HEK293 (cell line): Measurements from ENCODE around the gene FHAD1.

ENCODE experiments used
- CTCF ChIA-PET: fragments of 350-600 bp; formaldehyde crosslinking; extraction: SDS; loops from one replicate; lab custom pipeline; 2021; ENCODE audit warnings: antibody characterized with exemption; lab: Yijun Ruan, JAX
- POLR2A ChIA-PET: fragments of 300-600 bp; formaldehyde crosslinking; extraction: SDS; loops from one replicate; lab custom pipeline; 2020; ENCODE audit warnings: antibody characterized with exemption, inconsistent platforms; lab: Yijun Ruan, JAX
- H3K27ac ChIP-seq: fragments of 200-500 bp; sonication (Bioruptor generic); 2 replicates; pipeline ENCODE4 v1.5.1; 2014; ENCODE audit warnings: low read depth, low read length, control low read depth, inconsistent platforms; ENCODE audit errors: extremely low read depth
- H3K36me3 ChIP-seq, 2 experiments: fragments of 200-500 bp in 1 of 2; sonication (Bioruptor generic) in 1 of 2; 1 replicate in 1 of 2; 2 replicates in 1 of 2; pipeline ENCODE4 v1.5.1; 2014 to 2017; ENCODE audit warnings: inconsistent platforms in 2 of 2, low read length in 2 of 2; ENCODE audit not compliant: control insufficient read depth in 2 of 2, insufficient read depth in 1 of 2
- H3K4me1 ChIP-seq: fragments of 200-500 bp; sonication (Bioruptor generic); 2 replicates; pipeline ENCODE4 v1.5.1; 2014; ENCODE audit warnings: mild to moderate bottlenecking, low read length, inconsistent platforms; ENCODE audit not compliant: control insufficient read depth, insufficient read depth
- H3K4me3 ChIP-seq: 2 replicates; pipeline ENCODE4 v1.5.1; 2011; ENCODE audit warnings: low read depth, mild to moderate bottlenecking, control low read depth, low read length, moderate library complexity
- H3K9me3 ChIP-seq: fragments of 200-500 bp; sonication (Bioruptor generic); 2 replicates; pipeline ENCODE4 v1.5.1; 2014; ENCODE audit warnings: low read depth, low read length, inconsistent platforms; ENCODE audit not compliant: control insufficient read depth, insufficient read depth
- GLI4 ChIP-seq: fragments of 450-650 bp; formaldehyde crosslinking; IDR thresholded peaks from 2 replicates; pipeline ENCODE4 v1.5.1; 2016; ENCODE audit warnings: missing biosample characterization, missing genetic modification characterization
- GLIS1 ChIP-seq: fragments of 450-650 bp; formaldehyde crosslinking; IDR thresholded peaks from 2 replicates; pipeline ENCODE4 v1.5.1; 2016; ENCODE audit warnings: missing biosample characterization, missing genetic modification characterization
- HOXD13 ChIP-seq: sonication (generic); formaldehyde crosslinking; IDR thresholded peaks from 2 replicates; pipeline ENCODE4 v1.8.0; 2022; ENCODE audit warnings: missing genetic modification reagents, borderline replicate concordance
- IKZF3 ChIP-seq: fragments of 450-650 bp; IDR thresholded peaks from 2 replicates; pipeline ENCODE4 v1.5.0; 2018; ENCODE audit warnings: missing biosample characterization, mild to moderate bottlenecking, missing genetic modification characterization, moderate library complexity
- KLF1 ChIP-seq: fragments of 450-650 bp; formaldehyde crosslinking; IDR thresholded peaks from 2 replicates; pipeline ENCODE4 v1.5.1; 2016; ENCODE audit warnings: missing biosample characterization, missing genetic modification characterization
- KLF7 ChIP-seq: fragments of 450-650 bp; formaldehyde crosslinking; IDR thresholded peaks from 2 replicates; pipeline ENCODE4 v1.5.1; 2016; ENCODE audit warnings: missing biosample characterization, missing genetic modification characterization, borderline replicate concordance
- PBX3 ChIP-seq: sonication (generic); formaldehyde crosslinking; IDR thresholded peaks from 2 replicates; pipeline ENCODE4 v1.8.1; 2022; ENCODE audit warnings: mild to moderate bottlenecking, moderate library complexity, missing genetic modification reagents
- PRDM1 ChIP-seq: fragments of 450-650 bp; formaldehyde crosslinking; IDR thresholded peaks from 2 replicates; pipeline ENCODE4; 2016; ENCODE audit warnings: missing biosample characterization, missing genetic modification characterization
- SP2 ChIP-seq: fragments of 450-650 bp; formaldehyde crosslinking; IDR thresholded peaks from 2 replicates; pipeline ENCODE4 v1.5.1; 2016; ENCODE audit warnings: missing biosample characterization, missing genetic modification characterization
- TRIM28 ChIP-seq: IDR thresholded peaks from 2 replicates; pipeline ENCODE4 v1.6.1; 2011; ENCODE audit warnings: low read length, control low read depth, borderline replicate concordance
- ZBTB10 ChIP-seq: fragments of 450-650 bp; formaldehyde crosslinking; IDR thresholded peaks from 2 replicates; pipeline ENCODE4 v1.5.1; 2016; ENCODE audit warnings: missing biosample characterization, missing genetic modification characterization
- ZBTB26 ChIP-seq: fragments of 450-650 bp; formaldehyde crosslinking; optimal IDR thresholded peaks from 2 replicates; pipeline ENCODE3; 2016; ENCODE audit warnings: missing biosample characterization, mild to moderate bottlenecking, missing genetic modification characterization
- ZBTB6 ChIP-seq: fragments of 450-650 bp; formaldehyde crosslinking; IDR thresholded peaks from 2 replicates; pipeline ENCODE4 v1.5.1; 2017; ENCODE audit warnings: missing biosample characterization, missing genetic modification characterization
- ZBTB8A ChIP-seq: fragments of 450-650 bp; formaldehyde crosslinking; IDR thresholded peaks from 2 replicates; pipeline ENCODE4 v1.5.1; 2016; ENCODE audit warnings: missing biosample characterization, missing genetic modification characterization
- ZNF239 ChIP-seq: fragments of 450-650 bp; formaldehyde crosslinking; IDR thresholded peaks from 2 replicates; pipeline ENCODE4 v1.5.1; 2016; ENCODE audit warnings: missing biosample characterization, missing genetic modification characterization
- ZNF24 ChIP-seq: fragments of 450-650 bp; formaldehyde crosslinking; IDR thresholded peaks from 2 replicates; pipeline ENCODE4 v1.5.1; 2016; ENCODE audit warnings: missing biosample characterization, missing genetic modification characterization
- ZNF280C ChIP-seq: fragments of 450-650 bp; formaldehyde crosslinking; IDR thresholded peaks from 2 replicates; pipeline ENCODE4 v1.5.1; 2016; ENCODE audit warnings: missing biosample characterization, missing genetic modification characterization
- ZNF324 ChIP-seq: fragments of 450-650 bp; formaldehyde crosslinking; IDR thresholded peaks from 2 replicates; pipeline ENCODE4 v1.5.1; 2016; ENCODE audit warnings: missing biosample characterization, missing genetic modification characterization
- ZNF354C ChIP-seq: fragments of 450-650 bp; formaldehyde crosslinking; IDR thresholded peaks from 2 replicates; pipeline ENCODE4 v1.5.1; 2016; ENCODE audit warnings: missing biosample characterization, missing genetic modification characterization, low read depth, borderline replicate concordance
- ZNF362 ChIP-seq: fragments of 450-650 bp; formaldehyde crosslinking; IDR thresholded peaks from 2 replicates; pipeline ENCODE4 v1.5.1; 2016; ENCODE audit warnings: missing biosample characterization, missing genetic modification characterization
- ZNF433 ChIP-seq: fragments of 450-650 bp; formaldehyde crosslinking; IDR thresholded peaks from 2 replicates; pipeline ENCODE4 v1.5.1; 2016; ENCODE audit warnings: missing biosample characterization, missing genetic modification characterization, low read depth
- ZNF514 ChIP-seq: fragments of 450-650 bp; formaldehyde crosslinking; IDR thresholded peaks from 2 replicates; pipeline ENCODE4 v1.5.1; 2016; ENCODE audit warnings: missing biosample characterization, missing genetic modification characterization
- ZNF704 ChIP-seq: fragments of 450-650 bp; formaldehyde crosslinking; IDR thresholded peaks from 2 replicates; pipeline ENCODE4 v1.5.1; 2016; ENCODE audit warnings: missing biosample characterization, missing genetic modification characterization
- ZNF776 ChIP-seq: fragments of 450-650 bp; formaldehyde crosslinking; IDR thresholded peaks from 2 replicates; pipeline ENCODE4 v1.5.0; 2017; ENCODE audit warnings: missing biosample characterization, missing genetic modification characterization, borderline replicate concordance
- ZNF785 ChIP-seq: fragments of 450-650 bp; formaldehyde crosslinking; IDR thresholded peaks from 2 replicates; pipeline ENCODE4 v1.5.1; 2016; ENCODE audit warnings: missing biosample characterization, missing genetic modification characterization
- ZSCAN16 ChIP-seq: fragments of 450-650 bp; formaldehyde crosslinking; IDR thresholded peaks from 2 replicates; pipeline ENCODE4 v1.5.1; 2016; ENCODE audit warnings: missing biosample characterization, missing genetic modification characterization

The FHAD1 gene

GRCh38 chr1:15326691-15327588 is 79.9 kb downstream of the FHAD1 start:
- CTCF ChIA-PET, result no interaction called here
- H3K4me3 ChIP-seq, result no peak overlapping the region
- peaks cover 8% of the 10 kb centered on the region for H3K4me1 ChIP-seq
- no peaks in the 10 kb centered on the region for H3K36me3 ChIP-seq
- no peaks in the 10 kb centered on the region for H3K9me3 ChIP-seq
- no peak overlapping the region for H3K27ac ChIP-seq
- POLR2A ChIA-PET, result no interaction called here
- TF ChIP-seq TRIM28 (peak; percentile 22; the same call in 1 of the 2 replicates), ZNF514 (no peak), ZNF239 (no peak), ZBTB8A (peak; percentile 63), ZNF433 (tag by site-specific recombination) (no peak), ZNF24 (tag by site-specific recombination) (no peak), ZBTB6 (tag by site-specific recombination) (no peak), ZNF324 (tag by site-specific recombination) (no peak), ZBTB26 (tag by site-specific recombination) (no peak), ZNF354C (tag by site-specific recombination) (no peak), KLF7 (no peak), KLF1 (peak; percentile 51), ZNF280C (tag by site-specific recombination) (no peak), ZBTB10 (tag by site-specific recombination) (no peak), GLIS1 (tag by site-specific recombination) (peak; percentile 81), ZNF362 (no peak), ZSCAN16 (tag by site-specific recombination) (peak; percentile 70; the same call in 1 of the 2 replicates), IKZF3 (tag by site-specific recombination) (peak; percentile 40; the same call in 1 of the 2 replicates), ZNF785 (tag by site-specific recombination) (no peak), ZNF776 (tag by site-specific recombination) (no peak), ZNF704 (tag by site-specific recombination) (no peak), SP2 (tag by site-specific recombination) (no peak), GLI4 (no peak), HOXD13 (CRISPR knock-in tag) (no peak), PBX3 (no peak), PRDM1 (tag by site-specific recombination) (no peak)
